Progenitor cell of endocrine pancreas (in vitro differentiated cells): ENCODE data around the gene PDPN. TPM values are rescaled to one million over a fixed set of nuclear protein-coding genes. Genes with fewer than 3 reads are reported as not detected.

Experiments used
- DNase-seq: peaks from one replicate; pipeline ENCODE4 v3.0.0; 2021; ENCODE audit warnings: low spot score; ENCODE audit not compliant: unreplicated experiment
- H3K27ac Mint-ChIP-seq: 2 replicates; pipeline ENCODE4 v1.8.0; 2021; ENCODE audit warnings: mild to moderate bottlenecking, moderate library complexity, mixed read lengths
- H3K27me3 Mint-ChIP-seq: 2 replicates; pipeline ENCODE4 v1.8.0; 2021; ENCODE audit warnings: mixed read lengths
- H3K36me3 Mint-ChIP-seq: 2 replicates; pipeline ENCODE4 v1.8.0; 2022; ENCODE audit warnings: mixed read lengths; ENCODE audit not compliant: insufficient read depth
- H3K4me1 Mint-ChIP-seq: 2 replicates; pipeline ENCODE4 v1.8.0; 2021; ENCODE audit warnings: low read depth, mixed read lengths
- H3K4me3 Mint-ChIP-seq: 2 replicates; pipeline ENCODE4 v1.8.0; 2021; ENCODE audit warnings: low read depth, mild to moderate bottlenecking, moderate library complexity, mixed read lengths
- H3K9me3 Mint-ChIP-seq: 2 replicates; pipeline ENCODE4 v1.8.0; 2021; ENCODE audit warnings: low read depth, mixed read lengths
- CTCF ChIP-seq: fragments of 200-600 bp; sonication (generic); IDR thresholded peaks from one replicate; pipeline ENCODE4 v1.5.0; 2021; ENCODE audit warnings: antibody characterized with exemption, mild to moderate bottlenecking; ENCODE audit not compliant: unreplicated experiment
- total RNA-seq: library from RNA; stranded (reverse); gene quantifications from 2 replicates; pipeline ENCODE4 v1.2.1, GENCODE V29; 2021

The PDPN gene
- total RNA-seq, 1 donor from 2014 or later, result 9.5 TPM

DNA sequence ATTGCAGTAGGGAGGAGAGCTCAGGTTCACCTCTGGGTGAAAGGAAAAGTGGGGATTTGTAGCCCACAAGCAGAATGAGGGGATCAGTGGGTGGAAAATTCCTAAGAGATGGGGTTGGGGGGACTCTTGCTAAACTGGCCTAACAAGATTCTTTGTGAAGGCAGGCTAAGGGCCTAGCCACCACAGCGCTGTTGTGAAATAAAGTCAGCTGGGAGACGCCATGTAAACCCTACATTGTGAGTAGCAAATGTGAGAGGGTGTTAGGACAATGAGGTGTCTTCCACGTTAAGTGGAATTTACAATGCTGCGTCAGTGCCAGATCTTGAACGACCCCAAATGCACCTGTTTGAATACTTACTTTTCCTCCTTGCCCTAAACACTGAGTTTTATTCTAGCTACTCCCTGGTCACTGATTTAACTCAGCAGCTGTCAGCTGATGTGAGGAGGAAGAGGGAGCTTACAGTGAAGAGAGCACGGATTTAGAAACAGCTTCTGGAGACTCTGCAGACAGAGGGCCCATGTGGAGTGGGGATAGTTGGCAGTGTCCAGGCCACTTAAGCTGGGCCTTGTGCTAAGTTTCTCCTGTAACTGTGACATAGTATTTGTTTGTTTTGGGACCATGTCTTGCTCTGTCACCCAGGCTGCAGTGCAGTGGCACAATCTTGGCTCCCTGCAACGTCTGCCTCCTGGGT lies 17.3 kb downstream of the PDPN start:
- DNase-seq, result no peak
- Mint-ChIP-seq H3K27ac (peak overlapping the region; percentile 80), H3K4me3 (no peak overlapping the region), H3K27me3 (peaks cover 16% of the 10 kb centered on the region), H3K4me1 (peaks cover 13% of the 10 kb centered on the region), H3K9me3 (no peaks in the 10 kb centered on the region), H3K36me3 (no peaks in the 10 kb centered on the region)
- no peak for TF ChIP-seq CTCF

DNA sequence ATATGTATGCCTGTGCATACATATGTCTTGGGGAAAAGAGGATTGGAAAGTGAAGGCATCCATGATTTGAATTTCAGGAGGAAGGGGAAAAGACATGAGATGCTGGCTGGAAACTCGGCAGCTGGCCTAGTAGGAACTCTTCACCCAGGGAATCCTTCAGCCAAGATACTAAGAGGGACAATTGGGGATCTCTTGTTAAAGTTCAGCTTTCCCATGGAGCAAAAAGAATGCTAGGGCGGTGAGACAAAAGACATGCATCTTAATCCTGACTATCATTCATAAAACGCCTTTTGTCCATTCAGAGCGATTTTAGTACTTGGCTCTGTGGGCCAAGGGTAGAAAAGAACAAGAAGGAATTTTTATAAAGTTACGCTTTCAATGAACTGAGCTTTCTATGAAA lies 20.5 kb downstream of the PDPN start:
- H3K4me3 Mint-ChIP-seq, result no peak overlapping the region
- no peak for DNase-seq
- no peak for TF ChIP-seq CTCF
- no peaks in the 10 kb centered on the region for H3K9me3 Mint-ChIP-seq
- H3K27me3 Mint-ChIP-seq, result no peaks in the 10 kb centered on the region
- H3K27ac Mint-ChIP-seq, result no peak overlapping the region
- H3K36me3 Mint-ChIP-seq, result peaks cover 2% of the 10 kb centered on the region
- H3K4me1 Mint-ChIP-seq, result peaks cover 13% of the 10 kb centered on the region

DNA sequence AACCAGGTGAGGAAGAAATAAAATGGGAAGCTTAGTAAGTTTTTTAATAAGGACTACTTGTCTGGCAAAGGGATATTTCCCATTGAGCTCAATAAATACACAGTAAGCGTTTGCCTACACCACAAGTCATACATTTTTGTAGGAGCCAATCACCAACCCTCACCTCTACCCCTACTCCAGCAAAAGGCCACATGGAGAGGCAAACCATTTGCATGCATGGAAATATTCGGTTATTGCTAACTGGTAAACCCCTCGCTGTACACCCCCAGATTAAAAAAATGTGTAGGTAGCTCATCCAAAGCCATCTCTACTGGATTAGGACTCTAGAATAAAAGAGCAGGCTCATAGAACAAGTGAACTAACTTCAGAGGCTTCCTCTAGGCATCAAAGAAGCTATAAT lies 21.1 kb downstream of the PDPN start:
- Mint-ChIP-seq H3K4me3 (no peak overlapping the region), H3K4me1 (peaks cover 10% of the 10 kb centered on the region), H3K27me3 (no peaks in the 10 kb centered on the region), H3K36me3 (peaks cover 5% of the 10 kb centered on the region), H3K27ac (no peak overlapping the region), H3K9me3 (no peaks in the 10 kb centered on the region)
- DNase-seq, result no peak
- TF ChIP-seq CTCF, result no peak

DNA sequence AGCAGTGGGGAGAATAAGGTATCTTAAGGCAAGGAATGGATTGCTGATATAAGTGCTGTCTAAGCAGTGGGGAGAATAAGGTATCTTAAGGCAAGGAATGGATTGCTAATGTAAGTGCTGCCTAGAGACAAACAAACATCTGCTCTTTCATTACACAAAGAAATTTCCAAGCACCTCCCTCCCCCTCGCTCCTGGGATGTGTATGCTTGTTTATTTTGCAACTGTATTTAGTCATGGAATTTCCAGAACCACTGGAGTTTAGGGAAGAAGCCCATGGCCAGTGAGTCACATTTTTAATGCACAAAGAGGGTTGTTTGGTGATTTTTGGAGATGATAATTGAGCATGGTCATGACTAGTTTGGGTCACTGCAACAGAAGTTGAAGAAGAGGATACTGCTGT lies 21.5 kb downstream of the PDPN start:
- H3K4me3 Mint-ChIP-seq, result no peak overlapping the region
- DNase-seq, result no peak
- H3K27ac Mint-ChIP-seq, result no peak overlapping the region
- no peaks in the 10 kb centered on the region for H3K27me3 Mint-ChIP-seq
- TF ChIP-seq CTCF, result no peak
- H3K36me3 Mint-ChIP-seq, result peaks cover 7% of the 10 kb centered on the region
- H3K9me3 Mint-ChIP-seq, result no peaks in the 10 kb centered on the region
- H3K4me1 Mint-ChIP-seq, result peaks cover 6% of the 10 kb centered on the region

GRCh38 chr1:13607002-13607401 lies 23.4 kb downstream of the PDPN start:
- Mint-ChIP-seq H3K9me3 (no peaks in the 10 kb centered on the region), H3K36me3 (peaks cover 9% of the 10 kb centered on the region), H3K4me3 (no peak overlapping the region), H3K27ac (no peak overlapping the region), H3K4me1 (peaks cover 5% of the 10 kb centered on the region), H3K27me3 (no peaks in the 10 kb centered on the region)
- no peak for DNase-seq
- TF ChIP-seq CTCF, result no peak
